CD14-positive monocyte (primary cell): ENCODE data around the gene ZNF783. TPM values are rescaled to one million over a fixed set of nuclear protein-coding genes. Genes with fewer than 3 reads are reported as not detected.

Source experiments
- DNase-seq, 3 donors: peaks; one replicate each; pipeline ENCODE4 v3.0.0-alpha.2; 2011 to 2022
- H2AFZ ChIP-seq: 2 replicates; pipeline ENCODE4 v1.6.0; 2012; ENCODE audit warnings: mild to moderate bottlenecking, low read depth, low read length, inconsistent platforms; ENCODE audit not compliant: insufficient read depth, poor library complexity, severe bottlenecking
- H3K27ac ChIP-seq, 2 donors: 1 replicate in 1 of 2; 2 replicates in 1 of 2; pipeline ENCODE4 v1.5.1; 2012 to 2013; ENCODE audit warnings: low read length in 2 of 2, control low read depth in 1 of 2, inconsistent platforms in 1 of 2, low read depth in 1 of 2, mild to moderate bottlenecking in 1 of 2
- H3K27me3 ChIP-seq, 2 donors: one replicate each; pipeline versions ENCODE4 v1.6.0 to v1.6.1; 2011 to 2013; ENCODE audit warnings: low read length in 2 of 2; ENCODE audit not compliant: control insufficient read depth in 2 of 2, insufficient read depth in 2 of 2
- H3K36me3 ChIP-seq, 2 donors: replicated peaks in 1 of 2; 1 replicate in 1 of 2; 2 replicates in 1 of 2; pipeline versions ENCODE4 v1.5.1 to v1.6.1; 2012 to 2013; ENCODE audit warnings: low read length in 2 of 2, control low read depth in 1 of 2, inconsistent platforms in 1 of 2, mild to moderate bottlenecking in 1 of 2; ENCODE audit not compliant: insufficient read depth in 2 of 2, control insufficient read depth in 1 of 2
- H3K4me1 ChIP-seq, 2 donors: 1 replicate in 1 of 2; 2 replicates in 1 of 2; pipeline versions ENCODE4 v1.5.1 to v1.6.1; 2012 to 2013; ENCODE audit warnings: low read length in 2 of 2, control low read depth in 1 of 2, inconsistent platforms in 1 of 2, mild to moderate bottlenecking in 1 of 2, moderate library complexity in 1 of 2; ENCODE audit not compliant: insufficient read depth in 2 of 2, control insufficient read depth in 1 of 2
- H3K4me2 ChIP-seq: replicated peaks from 2 replicates; pipeline ENCODE3; 2012; ENCODE audit warnings: low read length, moderate library complexity, mild to moderate bottlenecking; ENCODE audit not compliant: poor library complexity, severe bottlenecking; ENCODE audit errors: extremely low read depth
- H3K4me3 ChIP-seq, 3 experiments: fragments of 200-600 bp in 1 of 3; sonication (generic) in 1 of 3; replicated peaks in 1 of 3; 1 replicate in 2 of 3; 2 replicates in 1 of 3; pipeline ENCODE4 v1.5.1; 2011 to 2013; ENCODE audit warnings: low read length in 3 of 3, mild to moderate bottlenecking in 3 of 3, control low read depth in 2 of 3, low read depth in 2 of 3, inconsistent platforms in 1 of 3, moderate library complexity in 1 of 3
- H3K79me2 ChIP-seq: 2 replicates; pipeline ENCODE4 v1.6.0; 2012; ENCODE audit warnings: mild to moderate bottlenecking, control low read depth, inconsistent platforms, low read length, moderate library complexity; ENCODE audit not compliant: insufficient read depth
- H3K9ac ChIP-seq: 2 replicates; pipeline ENCODE4 v1.6.0; 2017; ENCODE audit warnings: low read length, mild to moderate bottlenecking; ENCODE audit not compliant: insufficient read depth, poor library complexity, severe bottlenecking
- H3K9me3 ChIP-seq, 2 donors: replicated peaks in 1 of 2; 1 replicate in 1 of 2; 2 replicates in 1 of 2; pipeline versions ENCODE4 v1.5.1 to v1.6.1; 2012 to 2013; ENCODE audit warnings: low read length in 2 of 2, control low read depth in 1 of 2; ENCODE audit not compliant: control insufficient read depth in 1 of 2, insufficient read depth in 1 of 2
- H4K20me1 ChIP-seq: 2 replicates; pipeline ENCODE4 v1.6.0; 2012; ENCODE audit warnings: mild to moderate bottlenecking, low read length, control low read depth, moderate library complexity; ENCODE audit not compliant: insufficient read depth
- H3K27ac Mint-ChIP-seq, 7 donors: one replicate each; pipeline ENCODE4 v1.8.0; 2020; ENCODE audit warnings: mild to moderate bottlenecking in 7 of 7, mixed read lengths in 7 of 7, moderate library complexity in 6 of 7, inconsistent platforms in 2 of 7
- H3K27me3 Mint-ChIP-seq, 3 donors: one replicate each; pipeline ENCODE4 v1.8.0; 2021 to 2022; ENCODE audit warnings: low read depth in 3 of 3, mild to moderate bottlenecking in 3 of 3, mixed read lengths in 3 of 3, moderate library complexity in 3 of 3, inconsistent platforms in 1 of 3
- H3K36me3 Mint-ChIP-seq, 2 donors: one replicate each; pipeline ENCODE4 v1.8.0; 2020; ENCODE audit warnings: mixed read lengths in 2 of 2, inconsistent platforms in 1 of 2, mild to moderate bottlenecking in 1 of 2
- H3K4me1 Mint-ChIP-seq: one replicate; pipeline ENCODE4 v1.8.0; 2020; ENCODE audit warnings: mild to moderate bottlenecking, mixed read lengths
- H3K4me3 Mint-ChIP-seq, 2 donors: one replicate each; pipeline ENCODE4 v1.8.0; 2020; ENCODE audit warnings: mild to moderate bottlenecking in 2 of 2, mixed read lengths in 2 of 2, moderate library complexity in 1 of 2
- H3K9me3 Mint-ChIP-seq, 7 donors: one replicate each; pipeline ENCODE4 v1.8.0; 2020 to 2022; ENCODE audit warnings: mixed read lengths in 7 of 7, mild to moderate bottlenecking in 6 of 7, moderate library complexity in 6 of 7, inconsistent platforms in 2 of 7
- WGBS: methylation state at CpG from one replicate; pipeline ENCODE4 v1.1.5; 2013; ENCODE audit warnings: missing lambda C conversion rate; ENCODE audit not compliant: insufficient coverage; 5-methylcytosine and 5-hydroxymethylcytosine counted together
- intact Hi-C, 2 donors: fragments of 100-400 bp; cut with micrococcal nuclease; formaldehyde crosslinking; loops; one replicate each; pipeline versions ENCODE4 v1.15.0 to v1.15.1; 2023
- polyA plus RNA-seq, 3 donors: library from polyadenylated mRNA; depleted of rRNA in 1 of 3; unstranded in 2 of 3; stranded (reverse) in 1 of 3; fragments of 300-500 nt in 2 of 3; fragments of >200 nt in 1 of 3; fragmentation: Illumina TruSeq in 2 of 3; gene quantifications; 1 replicate in 2 of 3; 2 replicates in 1 of 3; pipeline ENCODE4 v1.2.3, GENCODE V29; 2012 to 2021
- TF ChIP-seq, protein P1 (sequence below): fragments of 200-600 bp; IDR thresholded peaks from one replicate; pipeline ENCODE4 v1.8.0; 2022; ENCODE audit warnings: antibody characterized with exemption, mild to moderate bottlenecking

ZNF783 gene
- polyA plus RNA-seq, 3 donors: 1.2 to 16.7 (median 1.5) TPM

GRCh38 chr7:149313981-149314380 is 52.0 kb downstream of the ZNF783 start:
- Histone ChIP-seq H2AFZ (no peak overlapping the region), H3K9ac (no peak overlapping the region), H3K36me3 (no peaks in the 10 kb centered on the region), H3K9me3 (peaks cover 0 to 10% of the 10 kb centered on the region in 2 donors), H3K4me2 (no peak overlapping the region), H3K79me2 (no peaks in the 10 kb centered on the region), H3K4me1 (no peaks in the 10 kb centered on the region), H3K27ac (no peak overlapping the region), H3K27me3 (no peaks in the 10 kb centered on the region), H4K20me1 (no peaks in the 10 kb centered on the region), H3K4me3 (no peak overlapping the region)
- H3K36me3 Mint-ChIP-seq: no peaks in the 10 kb centered on the region
- H3K27me3 Mint-ChIP-seq: peaks cover 1 to 16% (median 2%) of the 10 kb centered on the region in 3 donors
- no peak overlapping the region for H3K4me3 Mint-ChIP-seq
- WGBS: no CpG with 5 or more reads among the region's 2 CpGs
- no peak overlapping the region for H3K27ac Mint-ChIP-seq
- H3K9me3 Mint-ChIP-seq: peaks cover 2 to 19% (median 8%) of the 10 kb centered on the region in 7 donors
- no peak for DNase-seq
- H3K4me1 Mint-ChIP-seq: no peaks in the 10 kb centered on the region
- intact Hi-C loops: no loop called here
- TF ChIP-seq, protein P1, sequence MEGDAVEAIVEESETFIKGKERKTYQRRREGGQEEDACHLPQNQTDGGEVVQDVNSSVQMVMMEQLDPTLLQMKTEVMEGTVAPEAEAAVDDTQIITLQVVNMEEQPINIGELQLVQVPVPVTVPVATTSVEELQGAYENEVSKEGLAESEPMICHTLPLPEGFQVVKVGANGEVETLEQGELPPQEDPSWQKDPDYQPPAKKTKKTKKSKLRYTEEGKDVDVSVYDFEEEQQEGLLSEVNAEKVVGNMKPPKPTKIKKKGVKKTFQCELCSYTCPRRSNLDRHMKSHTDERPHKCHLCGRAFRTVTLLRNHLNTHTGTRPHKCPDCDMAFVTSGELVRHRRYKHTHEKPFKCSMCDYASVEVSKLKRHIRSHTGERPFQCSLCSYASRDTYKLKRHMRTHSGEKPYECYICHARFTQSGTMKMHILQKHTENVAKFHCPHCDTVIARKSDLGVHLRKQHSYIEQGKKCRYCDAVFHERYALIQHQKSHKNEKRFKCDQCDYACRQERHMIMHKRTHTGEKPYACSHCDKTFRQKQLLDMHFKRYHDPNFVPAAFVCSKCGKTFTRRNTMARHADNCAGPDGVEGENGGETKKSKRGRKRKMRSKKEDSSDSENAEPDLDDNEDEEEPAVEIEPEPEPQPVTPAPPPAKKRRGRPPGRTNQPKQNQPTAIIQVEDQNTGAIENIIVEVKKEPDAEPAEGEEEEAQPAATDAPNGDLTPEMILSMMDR: no peak

DNA sequence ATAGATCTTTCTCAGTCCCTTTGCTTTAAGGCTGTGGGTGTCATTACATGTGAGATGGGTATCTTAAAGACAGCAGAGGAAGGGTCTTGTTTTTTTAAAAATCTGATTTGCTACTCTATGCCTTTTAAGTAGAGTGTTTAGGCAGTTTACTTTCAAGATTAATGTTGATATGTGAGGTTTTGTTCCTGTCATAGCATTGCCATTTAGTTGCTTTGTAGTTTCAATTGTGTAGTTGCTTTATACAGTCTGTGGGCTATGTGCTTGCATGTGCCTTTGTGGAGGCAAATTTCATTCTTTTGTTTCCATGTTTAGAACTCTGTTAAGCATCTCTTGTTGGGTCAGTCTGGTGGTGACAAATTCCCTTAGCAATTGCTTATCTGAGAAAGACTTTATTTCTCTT is 54.6 kb downstream of the ZNF783 start:
- H3K9me3 Mint-ChIP-seq: peaks cover 6 to 23% (median 10%) of the 10 kb centered on the region in 7 donors
- H3K36me3 ChIP-seq: no peaks in the 10 kb centered on the region
- no peak overlapping the region for H3K9ac ChIP-seq
- no peaks in the 10 kb centered on the region for H3K4me1 ChIP-seq
- no peak overlapping the region for H3K27ac Mint-ChIP-seq
- H3K27me3 Mint-ChIP-seq: peaks cover 1 to 16% (median 5%) of the 10 kb centered on the region in 3 donors
- intact Hi-C loops: no loop called here
- H3K4me1 Mint-ChIP-seq: no peaks in the 10 kb centered on the region
- H4K20me1 ChIP-seq: no peaks in the 10 kb centered on the region
- no peak overlapping the region for H3K27ac ChIP-seq
- H3K79me2 ChIP-seq: no peaks in the 10 kb centered on the region
- H3K4me3 ChIP-seq: no peak overlapping the region
- DNase-seq: no peak
- H2AFZ ChIP-seq: no peak overlapping the region
- peaks cover 0 to 12% of the 10 kb centered on the region in 2 donors for H3K9me3 ChIP-seq
- no peaks in the 10 kb centered on the region for H3K36me3 Mint-ChIP-seq
- no peaks in the 10 kb centered on the region for H3K27me3 ChIP-seq
- H3K4me2 ChIP-seq: no peak overlapping the region
- TF ChIP-seq, protein P1: no peak
- H3K4me3 Mint-ChIP-seq: no peak overlapping the region
